DOHH2 (cell line): ENCODE measurements around the gene PADI4.

ENCODE experiments used
- H3F3A ChIP-seq: fragments of 200-600 bp; sonication (generic), shearing (Covaris generic); 2 replicates; pipeline ENCODE4 v1.6.0; 2016; ENCODE audit warnings: antibody characterized with exemption, mild to moderate bottlenecking; ENCODE audit not compliant: control insufficient read depth, insufficient read depth
- H3K27ac ChIP-seq: fragments of 200-600 bp; sonication (generic); 2 replicates; pipeline ENCODE4 v1.5.1; 2014; ENCODE audit warnings: low read depth, mild to moderate bottlenecking, low read length, moderate library complexity
- H3K27me3 ChIP-seq: fragments of 200-600 bp; sonication (generic); 2 replicates; pipeline ENCODE4 v1.6.1; 2014; ENCODE audit warnings: mild to moderate bottlenecking, low read length, mixed read lengths; ENCODE audit not compliant: control insufficient read depth
- H3K36me3 ChIP-seq: fragments of 200-600 bp; sonication (generic); 2 replicates; pipeline ENCODE4 v1.6.1; 2014; ENCODE audit warnings: mild to moderate bottlenecking, low read length, moderate library complexity, mixed read lengths; ENCODE audit not compliant: control insufficient read depth
- H3K4me1 ChIP-seq: fragments of 200-600 bp; sonication (generic); 2 replicates; pipeline ENCODE4 v1.6.1; 2014; ENCODE audit warnings: mild to moderate bottlenecking, low read length, mixed read lengths; ENCODE audit not compliant: control insufficient read depth
- H3K4me2 ChIP-seq: fragments of 200-600 bp; sonication (generic); 2 replicates; pipeline ENCODE4 v1.6.0; 2014; ENCODE audit warnings: mild to moderate bottlenecking, low read length, moderate library complexity
- H3K4me3 ChIP-seq: fragments of 200-600 bp; sonication (generic); 2 replicates; pipeline ENCODE4 v1.5.1; 2014; ENCODE audit warnings: mild to moderate bottlenecking, low read length, mixed read lengths
- H3K79me2 ChIP-seq: fragments of 200-600 bp; sonication (generic); 2 replicates; pipeline ENCODE4 v1.6.1; 2014; ENCODE audit warnings: mild to moderate bottlenecking, low read length, mixed read lengths; ENCODE audit not compliant: control insufficient read depth
- H3K9me2 ChIP-seq: fragments of 200-600 bp; sonication (generic); replicated peaks from 2 replicates; pipeline ENCODE4 v1.6.1; 2014; ENCODE audit warnings: mild to moderate bottlenecking, low read length, mixed read lengths; ENCODE audit not compliant: control insufficient read depth
- H3K9me3 ChIP-seq: fragments of 200-600 bp; sonication (generic); 2 replicates; pipeline ENCODE4 v1.6.1; 2014; ENCODE audit warnings: antibody characterized with exemption, low read length, mixed read lengths; ENCODE audit not compliant: control insufficient read depth, insufficient read depth
- H4K20me1 ChIP-seq: fragments of 200-600 bp; sonication (generic); 2 replicates; pipeline ENCODE4 v1.6.0; 2014; ENCODE audit warnings: low read depth, mild to moderate bottlenecking, antibody characterized with exemption, low read length, moderate library complexity; ENCODE audit not compliant: control insufficient read depth, insufficient read depth
- EZH2phosphoT487 ChIP-seq: fragments of 200-600 bp; sonication (generic); IDR thresholded peaks from 2 replicates; pipeline ENCODE4 v1.6.1; 2017; ENCODE audit warnings: borderline replicate concordance, mild to moderate bottlenecking, antibody characterized with exemption, low read length, moderate library complexity, mixed read lengths
- TF ChIP-seq, protein P1 (sequence below): fragments of 200-600 bp; sonication (generic); IDR thresholded peaks from one replicate; pipeline ENCODE4 v1.5.1; 2014; ENCODE audit warnings: antibody characterized with exemption, mild to moderate bottlenecking, low read depth, low read length; ENCODE audit not compliant: poor library complexity, severe bottlenecking

PADI4 gene

GRCh38 chr1:17274186-17275170 lies 33.5 kb upstream of the PADI4 start:
- Histone ChIP-seq H3K4me3 (no peak overlapping the region), H3K27me3 (no peaks in the 10 kb centered on the region), H3K79me2 (no peaks in the 10 kb centered on the region), H3K4me2 (no peak overlapping the region), H3F3A (no peaks in the 10 kb centered on the region), H3K9me2 (no peaks in the 10 kb centered on the region), H3K9me3 (no peaks in the 10 kb centered on the region), H3K27ac (no peak overlapping the region), H3K4me1 (no peaks in the 10 kb centered on the region), H4K20me1 (no peaks in the 10 kb centered on the region), H3K36me3 (no peaks in the 10 kb centered on the region)
- no peak for TF ChIP-seq EZH2phosphoT487
- TF ChIP-seq, protein P1, sequence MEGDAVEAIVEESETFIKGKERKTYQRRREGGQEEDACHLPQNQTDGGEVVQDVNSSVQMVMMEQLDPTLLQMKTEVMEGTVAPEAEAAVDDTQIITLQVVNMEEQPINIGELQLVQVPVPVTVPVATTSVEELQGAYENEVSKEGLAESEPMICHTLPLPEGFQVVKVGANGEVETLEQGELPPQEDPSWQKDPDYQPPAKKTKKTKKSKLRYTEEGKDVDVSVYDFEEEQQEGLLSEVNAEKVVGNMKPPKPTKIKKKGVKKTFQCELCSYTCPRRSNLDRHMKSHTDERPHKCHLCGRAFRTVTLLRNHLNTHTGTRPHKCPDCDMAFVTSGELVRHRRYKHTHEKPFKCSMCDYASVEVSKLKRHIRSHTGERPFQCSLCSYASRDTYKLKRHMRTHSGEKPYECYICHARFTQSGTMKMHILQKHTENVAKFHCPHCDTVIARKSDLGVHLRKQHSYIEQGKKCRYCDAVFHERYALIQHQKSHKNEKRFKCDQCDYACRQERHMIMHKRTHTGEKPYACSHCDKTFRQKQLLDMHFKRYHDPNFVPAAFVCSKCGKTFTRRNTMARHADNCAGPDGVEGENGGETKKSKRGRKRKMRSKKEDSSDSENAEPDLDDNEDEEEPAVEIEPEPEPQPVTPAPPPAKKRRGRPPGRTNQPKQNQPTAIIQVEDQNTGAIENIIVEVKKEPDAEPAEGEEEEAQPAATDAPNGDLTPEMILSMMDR: peak; percentile 84

DNA sequence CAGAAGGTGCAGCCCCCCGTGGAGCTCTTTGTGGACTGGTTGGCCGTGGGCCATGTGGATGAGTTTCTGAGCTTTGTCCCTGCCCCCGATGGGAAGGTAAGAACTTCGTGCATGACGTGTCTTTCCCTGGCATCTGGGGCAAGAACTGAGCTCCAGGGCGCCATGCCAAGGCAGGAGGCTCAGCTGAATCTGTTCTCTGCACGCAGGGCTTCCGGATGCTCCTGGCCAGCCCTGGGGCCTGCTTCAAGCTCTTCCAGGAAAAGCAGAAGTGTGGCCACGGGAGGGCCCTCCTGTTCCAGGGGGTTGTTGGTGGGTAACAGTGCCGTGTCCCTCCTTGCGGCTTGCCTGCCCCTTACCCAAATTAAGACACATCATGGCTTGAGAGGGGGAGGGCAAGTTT lies 31.4 kb upstream of the PADI4 start:
- no peak overlapping the region for H3K27ac ChIP-seq
- H3K4me3 ChIP-seq: no peak overlapping the region
- no peaks in the 10 kb centered on the region for H3K36me3 ChIP-seq
- H4K20me1 ChIP-seq: no peaks in the 10 kb centered on the region
- no peaks in the 10 kb centered on the region for H3F3A ChIP-seq
- H3K79me2 ChIP-seq: no peaks in the 10 kb centered on the region
- TF ChIP-seq, protein P1: no peak
- no peak for TF ChIP-seq EZH2phosphoT487
- no peaks in the 10 kb centered on the region for H3K9me3 ChIP-seq
- H3K4me1 ChIP-seq: no peaks in the 10 kb centered on the region
- H3K9me2 ChIP-seq: no peaks in the 10 kb centered on the region
- no peak overlapping the region for H3K4me2 ChIP-seq
- 0 out of 2 replicates have a peak, but pooled peaks cover 3% of the 10 kb centered on the region for H3K27me3 ChIP-seq

DNA sequence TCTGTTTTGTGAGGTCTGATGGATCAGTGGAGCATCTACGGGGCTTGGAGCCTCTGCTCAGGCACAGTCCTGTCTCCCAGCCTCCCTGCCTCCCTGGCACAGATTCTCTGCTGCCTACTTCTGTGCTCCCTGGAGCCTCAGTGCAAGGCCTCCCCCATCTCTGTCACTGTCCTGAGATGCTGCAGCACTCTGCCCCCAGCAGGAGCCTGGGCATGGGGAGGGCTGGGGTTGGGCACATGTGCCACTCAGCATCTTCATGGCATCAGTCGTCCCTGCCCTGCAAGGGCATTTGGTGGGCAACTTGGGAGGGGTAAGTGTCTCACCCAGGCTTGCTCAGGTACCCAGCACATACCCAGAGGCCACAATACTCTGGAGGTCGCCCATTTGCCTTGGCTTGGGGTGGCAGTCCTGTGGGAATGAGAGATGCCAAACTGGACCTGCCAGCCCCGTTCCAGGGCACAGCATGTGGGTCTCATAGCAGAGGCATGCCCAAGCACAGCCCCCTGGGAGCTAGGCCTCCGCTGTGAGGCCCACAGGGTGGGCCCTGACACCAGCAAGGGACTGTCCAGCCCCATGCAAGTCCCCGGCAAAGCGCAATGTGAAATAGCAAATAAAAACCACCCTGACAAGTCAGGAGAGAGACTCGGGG lies 30.4 kb upstream of the PADI4 start:
- Histone ChIP-seq H3K27ac (no peak overlapping the region), H3K9me3 (no peaks in the 10 kb centered on the region), H3K36me3 (no peaks in the 10 kb centered on the region), H3F3A (no peaks in the 10 kb centered on the region), H4K20me1 (no peaks in the 10 kb centered on the region), H3K4me1 (no peaks in the 10 kb centered on the region), H3K27me3 (0 out of 2 replicates have a peak, but pooled peaks cover 6% of the 10 kb centered on the region), H3K4me2 (no peak overlapping the region), H3K79me2 (no peaks in the 10 kb centered on the region), H3K4me3 (no peak overlapping the region), H3K9me2 (no peaks in the 10 kb centered on the region)
- no peak for TF ChIP-seq EZH2phosphoT487
- TF ChIP-seq, protein P1: no peak
